GM12874 (cell line): ENCODE measurements around the gene BCR.

Experiments used
- CTCF ChIP-seq: IDR thresholded peaks from 2 replicates; pipeline ENCODE4 v1.5.1; 2011; ENCODE audit warnings: low read depth, mild to moderate bottlenecking, control low read depth, low read length, moderate library complexity; ENCODE audit not compliant: insufficient read depth

Gene BCR

GRCh38 chr22:23180301-23180892, at the start of gene BCR:
BCR (plus strand) TSS chr22:23180509; CDS start chr22:23180961, 452 bp downstream.
- TF ChIP-seq CTCF, result peak; percentile 33

- no peak for TF ChIP-seq CTCF
These were observed 49.6 kb upstream of the BCR start for GRCh38 chr22:23130697-23131096.

GRCh38 chr22:23131931-23132330, 48.4 kb upstream of the BCR start:
- no peak for TF ChIP-seq CTCF

GRCh38 chr22:23132376-23133091, 47.8 kb upstream of the BCR start:
- TF ChIP-seq CTCF, result no peak

GRCh38 chr22:23133922-23134321, 46.4 kb upstream of the BCR start:
- TF ChIP-seq CTCF, result no peak

- no peak for TF ChIP-seq CTCF
These were observed 42.8 kb upstream of the BCR start for GRCh38 chr22:23137468-23137867.

- TF ChIP-seq CTCF, result no peak
These were observed 42.3 kb upstream of the BCR start for GRCh38 chr22:23137905-23138561.
